Parathyroid adenoma (tissue), 2 donors: ENCODE measurements around the gene GOLGA6L10.
"Not testable (repeated sequence)": the region's sequence is repeated elsewhere in the genome, so short reads cannot be mapped to it uniquely, and the experiment has no call there.

Source experiments
- H2AFZ ChIP-seq: fragments of 300-600 bp; sonication (generic); one replicate; pipeline ENCODE4 v1.7.0; 2017; ENCODE audit warnings: antibody characterized with exemption, mild to moderate bottlenecking
- H3K27ac ChIP-seq: fragments of 300-600 bp; sonication (generic); one replicate; pipeline ENCODE4 v1.7.0; 2017
- H3K27me3 ChIP-seq: fragments of 300-600 bp; sonication (generic); one replicate; pipeline ENCODE4 v1.7.0; 2017; ENCODE audit warnings: low read length; ENCODE audit not compliant: control insufficient read depth, insufficient read depth
- H3K36me3 ChIP-seq: fragments of 300-600 bp; sonication (generic); one replicate; pipeline ENCODE4 v1.7.0; 2017; ENCODE audit warnings: low read length; ENCODE audit not compliant: control insufficient read depth, insufficient read depth
- H3K4me1 ChIP-seq: fragments of 300-600 bp; sonication (generic); one replicate; pipeline ENCODE4 v1.7.0; 2017; ENCODE audit warnings: control low read depth
- H3K4me2 ChIP-seq: fragments of 300-600 bp; sonication (generic); one replicate; pipeline ENCODE4 v1.7.0; 2017; ENCODE audit warnings: low read length
- H3K4me3 ChIP-seq: fragments of 300-600 bp; sonication (generic); one replicate; pipeline ENCODE4 v1.7.0; 2017; ENCODE audit warnings: low read depth, low read length
- H3K79me2 ChIP-seq: fragments of 300-600 bp; sonication (generic); one replicate; pipeline ENCODE4 v1.7.0; 2017; ENCODE audit warnings: control low read depth
- H3K9ac ChIP-seq: fragments of 300-600 bp; sonication (generic); one replicate; pipeline ENCODE4 v1.7.0; 2017; ENCODE audit warnings: mild to moderate bottlenecking
- H3K9me3 ChIP-seq: fragments of 300-600 bp; sonication (generic); one replicate; pipeline ENCODE4 v1.7.0; 2017; ENCODE audit warnings: low read length; ENCODE audit not compliant: control insufficient read depth
- CTCF ChIP-seq: fragments of 300-600 bp; sonication (generic); IDR thresholded peaks from one replicate; pipeline ENCODE4 v1.7.0; 2017; ENCODE audit warnings: antibody characterized with exemption, mild to moderate bottlenecking
- donor health status: primary hyperparathyroidism.

GOLGA6L10 gene

DNA sequence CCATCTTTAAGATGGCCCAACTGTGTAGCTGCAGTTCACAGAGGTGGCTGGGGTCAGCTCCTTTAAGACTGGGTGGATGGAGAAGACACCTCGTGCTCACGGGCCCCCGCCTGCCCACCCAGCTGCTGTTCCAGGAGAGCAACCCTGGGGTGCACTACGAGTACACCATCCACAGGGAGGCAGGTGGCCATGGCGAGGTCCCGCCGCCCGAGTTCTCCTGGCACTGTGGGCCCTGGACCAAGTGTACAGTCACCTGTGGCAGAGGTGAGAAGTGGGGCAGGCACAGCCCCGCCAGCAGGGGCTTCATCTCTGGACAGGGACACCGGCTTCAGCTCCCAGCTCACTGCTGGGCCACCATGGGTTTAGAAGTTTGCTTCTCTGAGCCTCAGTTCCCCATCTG is 26.8 kb downstream of the GOLGA6L10 start:
- H3K9ac ChIP-seq, H3K4me1 ChIP-seq: not testable (repeated sequence)

GRCh38 chr15:82320861-82321260 is 28.4 kb downstream of the GOLGA6L10 start:
- not testable (repeated sequence) for H3K27me3 ChIP-seq, H3K27ac ChIP-seq, H3K9me3 ChIP-seq, H3K4me1 ChIP-seq, H3K9ac ChIP-seq, H3K4me2 ChIP-seq, H3K36me3 ChIP-seq, H3K4me3 ChIP-seq, H2AFZ ChIP-seq, H3K79me2 ChIP-seq

More for the DNA sequence above, 26.8 kb downstream of the GOLGA6L10 start:
- H2AFZ ChIP-seq, H3K79me2 ChIP-seq, H3K27ac ChIP-seq, H3K9me3 ChIP-seq, H3K27me3 ChIP-seq, H3K4me2 ChIP-seq, H3K36me3 ChIP-seq, H3K4me3 ChIP-seq: not testable (repeated sequence)

DNA sequence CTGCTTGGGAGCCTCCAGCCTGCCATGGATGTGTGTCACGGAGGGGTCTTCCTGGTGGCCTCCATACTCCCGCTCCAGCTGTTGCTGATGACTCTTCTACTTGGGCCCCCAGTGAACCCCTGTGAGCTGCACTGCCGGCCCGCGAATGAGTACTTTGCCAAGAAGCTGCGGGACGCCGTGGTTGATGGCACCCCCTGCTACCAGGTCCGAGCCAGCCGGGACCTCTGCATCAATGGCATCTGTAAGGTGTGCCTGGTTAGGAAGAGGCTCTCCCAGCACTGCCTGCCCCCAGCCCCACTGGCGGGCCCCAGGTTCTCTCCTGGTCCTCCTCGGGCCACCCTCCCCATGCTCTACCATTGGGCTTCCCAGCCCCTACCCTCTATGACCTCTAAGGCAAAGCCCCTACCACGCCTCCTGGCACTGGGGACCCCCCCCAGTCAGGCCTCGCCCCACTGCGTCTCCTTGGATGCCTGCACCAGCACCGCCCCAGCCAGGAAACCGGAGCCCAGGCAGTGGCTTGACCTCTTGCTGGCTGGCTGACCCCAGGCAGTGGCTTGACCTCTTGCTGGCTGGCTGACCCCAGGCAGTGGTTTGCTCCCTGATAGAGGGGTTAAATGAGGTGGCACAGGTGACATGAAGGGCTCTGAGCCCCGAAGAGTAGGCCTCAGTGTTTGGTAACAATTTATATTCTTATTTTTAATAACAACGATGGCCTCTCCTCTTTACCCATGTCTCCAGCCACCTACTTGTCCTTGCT is 29.6 kb downstream of the GOLGA6L10 start:
- H3K27me3 ChIP-seq, H3K9me3 ChIP-seq, H3K36me3 ChIP-seq, H3K9ac ChIP-seq, H3K4me2 ChIP-seq, H3K79me2 ChIP-seq, H3K27ac ChIP-seq, H2AFZ ChIP-seq, H3K4me1 ChIP-seq, H3K4me3 ChIP-seq: not testable (repeated sequence)

- not testable (repeated sequence) for H3K9ac ChIP-seq, H3K9me3 ChIP-seq, H3K27ac ChIP-seq, H3K36me3 ChIP-seq, H3K4me2 ChIP-seq, H3K4me3 ChIP-seq, H3K4me1 ChIP-seq, H2AFZ ChIP-seq, H3K27me3 ChIP-seq, H3K79me2 ChIP-seq
Measured at GRCh38 chr15:82318281-82318680, 31.0 kb downstream of the GOLGA6L10 start.

- H3K9ac ChIP-seq, H3K4me3 ChIP-seq, H3K9me3 ChIP-seq, H3K79me2 ChIP-seq, H2AFZ ChIP-seq, H3K4me2 ChIP-seq, H3K36me3 ChIP-seq, H3K27ac ChIP-seq, H3K27me3 ChIP-seq, H3K4me1 ChIP-seq: not testable (repeated sequence)
Measured at GRCh38 chr15:82317516-82317915, 31.8 kb downstream of the GOLGA6L10 start.

DNA sequence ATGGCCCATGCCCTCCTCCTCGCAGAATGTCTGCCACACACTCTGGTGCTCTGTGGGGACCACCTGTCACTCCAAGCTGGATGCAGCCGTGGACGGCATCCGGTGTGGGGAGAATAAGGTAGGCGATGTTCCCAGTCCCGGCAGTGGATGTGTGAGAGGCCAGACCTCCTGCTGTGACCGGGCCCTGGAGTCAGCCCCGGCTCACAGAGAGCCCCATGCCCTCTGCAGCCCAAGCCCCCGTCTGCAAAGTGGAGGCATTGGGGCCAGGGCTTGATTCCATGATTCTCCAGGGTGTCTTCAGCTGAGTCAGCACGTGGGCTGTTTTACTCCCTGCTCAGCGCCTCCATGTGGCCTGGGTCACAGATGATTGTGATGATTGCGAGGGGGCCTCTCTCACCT is 32.2 kb downstream of the GOLGA6L10 start:
- Histone ChIP-seq H3K79me2 (no peaks in the 10 kb centered on the region), H3K36me3 (no peaks in the 10 kb centered on the region), H3K27me3 (no peaks in the 10 kb centered on the region), H2AFZ (no peak overlapping the region), H3K9me3 (no peaks in the 10 kb centered on the region), H3K4me2 (no peak overlapping the region), H3K27ac (no peak overlapping the region), H3K4me3 (no peak overlapping the region), H3K9ac (no peak overlapping the region), H3K4me1 (no peaks in the 10 kb centered on the region)
- no peak for TF ChIP-seq CTCF

GRCh38 chr15:82316247-82317090 is 32.8 kb downstream of the GOLGA6L10 start:
- H2AFZ ChIP-seq, H3K9ac ChIP-seq, H3K4me1 ChIP-seq, H3K79me2 ChIP-seq, H3K36me3 ChIP-seq, H3K27ac ChIP-seq, H3K4me3 ChIP-seq, H3K9me3 ChIP-seq, H3K4me2 ChIP-seq, H3K27me3 ChIP-seq: not testable (repeated sequence)
